Loucy (cell line): ENCODE results near the gene PCYT2.

Source experiments
- CTCF ChIP-seq: fragments of 200-600 bp; sonication (generic); conservative IDR thresholded peaks from 2 replicates; pipeline ENCODE4 v1.5.1; 2014; ENCODE audit warnings: mild to moderate bottlenecking, antibody characterized with exemption, low read length
- EZH2phosphoT487 ChIP-seq: fragments of 200-600 bp; IDR thresholded peaks from 2 replicates; pipeline ENCODE4 v1.6.1; 2018; ENCODE audit warnings: antibody characterized with exemption, mild to moderate bottlenecking, moderate library complexity, borderline replicate concordance

GRCh38 chr17:81941484-81942166 is 30.4 kb upstream of the PCYT2 start:
- TF ChIP-seq CTCF (no peak), EZH2phosphoT487 (no peak)
